Stimulated activated naive CD8-positive, alpha-beta T cell treated with anti-CD3 and anti-CD28 coated beads, Interleukin-15, Interleukin-2, amounts not matched to agents 100 U/mL and 50 U/mL, for 24 hours (primary cell): ENCODE data around the gene SHB.
"Not testable (repeated sequence)": the region's sequence is repeated elsewhere in the genome, so short reads cannot be mapped to it uniquely, and the experiment has no call there.

Source experiments
- ATAC-seq: fragments of 150-1000 bp; cut with Tn5 transposase; one replicate; pipeline ENCODE4 v1.10.0; 2021
- DNase-seq: peaks from one replicate; pipeline ENCODE4 v3.0.0; 2021

The SHB gene

GRCh38 chr9:37897665-37898064, 171.4 kb downstream of the SHB start:
- ATAC-seq (no peak), DNase-seq (no peak)

- ATAC-seq, result no peak
Observed at GRCh38 chr9:37892063-37892462, 177.0 kb downstream of the SHB start.

GRCh38 chr9:37891042-37891441, 178.0 kb downstream of the SHB start:
- not testable (repeated sequence) for ATAC-seq, DNase-seq

More at GRCh38 chr9:37892063-37892462, 177.0 kb downstream of the SHB start:
- DNase-seq, result no peak

GRCh38 chr9:37889536-37889935, 179.5 kb downstream of the SHB start:
- DNase-seq (no peak), ATAC-seq (no peak)

GRCh38 chr9:37887977-37888583, 180.9 kb downstream of the SHB start:
- not testable (repeated sequence) for DNase-seq, ATAC-seq

GRCh38 chr9:37880916-37881479, 188.0 kb downstream of the SHB start:
- DNase-seq (no peak), ATAC-seq (no peak)

GRCh38 chr9:37876376-37876775, 192.7 kb downstream of the SHB start:
- no peak for ATAC-seq
- no peak for DNase-seq

- ATAC-seq (no peak), DNase-seq (no peak)
Observed at GRCh38 chr9:37873955-37874354, 195.1 kb downstream of the SHB start.

GRCh38 chr9:37870799-37871176, 198.2 kb downstream of the SHB start:
- ATAC-seq, result no peak
- DNase-seq, result no peak

GRCh38 chr9:37870081-37870798, 198.8 kb downstream of the SHB start:
- ATAC-seq (no peak), DNase-seq (no peak)
